SK-N-SH treated with all-trans-retinoic acid at 6 μM for 48 hours (cell line): ENCODE measurements around the gene AARS1.

Experiments used
- ARNTL ChIP-seq: fragments of 450-650 bp; formaldehyde crosslinking; IDR thresholded peaks from 2 replicates; pipeline ENCODE4 v1.5.0; 2020; ENCODE audit warnings: low read depth, mild to moderate bottlenecking, moderate library complexity, borderline replicate concordance
- CREB5 ChIP-seq: fragments of 250-450 bp; sonication (Bioruptor Pico); IDR thresholded peaks from 2 replicates; pipeline ENCODE4 v1.5.1; 2020; ENCODE audit warnings: low read depth, mild to moderate bottlenecking, moderate library complexity
- CSDC2 ChIP-seq: fragments of 250-450 bp; sonication (Bioruptor Pico); IDR thresholded peaks from 2 replicates; pipeline ENCODE4 v1.5.0; 2020; ENCODE audit warnings: mild to moderate bottlenecking, moderate library complexity
- CSRNP3 ChIP-seq: fragments of 250-450 bp; sonication (Bioruptor Pico); IDR thresholded peaks from 2 replicates; pipeline ENCODE4 v1.5.1; 2021; ENCODE audit warnings: mild to moderate bottlenecking, moderate library complexity
- ESRRG ChIP-seq: fragments of 250-450 bp; sonication (Bioruptor Pico); IDR thresholded peaks from 2 replicates; pipeline ENCODE4 v1.6.1; 2021; ENCODE audit warnings: mild to moderate bottlenecking
- GLIS3 ChIP-seq: fragments of 250-450 bp; sonication (Bioruptor Pico); IDR thresholded peaks from 2 replicates; pipeline ENCODE4 v1.5.0; 2020; ENCODE audit warnings: mild to moderate bottlenecking, moderate library complexity
- ISL1 ChIP-seq: fragments of 250-450 bp; sonication (Bioruptor Pico); IDR thresholded peaks from 2 replicates; pipeline ENCODE4 v2.1.2; 2022; ENCODE audit warnings: mild to moderate bottlenecking, moderate library complexity
- PATZ1 ChIP-seq: fragments of 250-450 bp; sonication (Bioruptor Pico); IDR thresholded peaks from 2 replicates; pipeline ENCODE4 v1.8.0; 2020; ENCODE audit warnings: mild to moderate bottlenecking, moderate library complexity, borderline replicate concordance
- POU6F1 ChIP-seq: fragments of 250-450 bp; sonication (Bioruptor Pico); IDR thresholded peaks from 2 replicates; pipeline ENCODE4 v1.8.0; 2021; ENCODE audit warnings: low read depth, mild to moderate bottlenecking, moderate library complexity, borderline replicate concordance
- PPARA ChIP-seq: fragments of 250-450 bp; sonication (Bioruptor Pico); IDR thresholded peaks from 2 replicates; pipeline ENCODE4 v1.5.0; 2020; ENCODE audit warnings: mild to moderate bottlenecking, borderline replicate concordance
- RARB ChIP-seq: fragments of 250-450 bp; sonication (Bioruptor Pico); IDR thresholded peaks from 2 replicates; pipeline ENCODE4 v1.8.0; 2021; ENCODE audit warnings: mild to moderate bottlenecking, moderate library complexity
- ZFP30 ChIP-seq: fragments of 450-650 bp; formaldehyde crosslinking; IDR thresholded peaks from 2 replicates; pipeline ENCODE4 v1.5.0; 2022; ENCODE audit warnings: mild to moderate bottlenecking, moderate library complexity
- ZNF70 ChIP-seq: fragments of 450-650 bp; formaldehyde crosslinking; IDR thresholded peaks from 2 replicates; pipeline ENCODE4 v1.5.0; 2020; ENCODE audit warnings: mild to moderate bottlenecking, moderate library complexity
- ZNF8 ChIP-seq: fragments of 450-650 bp; formaldehyde crosslinking; IDR thresholded peaks from 2 replicates; pipeline ENCODE4 v1.5.0; 2020; ENCODE audit warnings: mild to moderate bottlenecking, moderate library complexity

GRCh38 chr16:70258065-70258464, 31.2 kb downstream of the AARS1 start:
- TF ChIP-seq ARNTL (CRISPR knock-in tag) (no peak), ZNF8 (CRISPR knock-in tag) (no peak), GLIS3 (CRISPR knock-in tag) (no peak), ZFP30 (no peak), POU6F1 (no peak), CSDC2 (CRISPR knock-in tag) (no peak), ISL1 (CRISPR knock-in tag) (no peak), CREB5 (CRISPR knock-in tag) (no peak), CSRNP3 (no peak), RARB (CRISPR knock-in tag) (no peak), ZNF70 (CRISPR knock-in tag) (no peak), PATZ1 (CRISPR knock-in tag) (no peak), ESRRG (no peak), PPARA (CRISPR knock-in tag) (no peak)
